Stimulated activated naive B cell treated with anti-CD40 and anti-IgM and Interleukin-4, amounts not matched to agents 10 μg/mL and 1 μg/mL and 100 μg/mL, for 72 hours (primary cell): ENCODE results near the gene TRAF1.
A peak's percentile ranks its signal among the peaks of the same experiment; 100 is the strongest.
"Not testable (repeated sequence)": the region's sequence is repeated elsewhere in the genome, so short reads cannot be mapped to it uniquely, and the experiment has no call there.

ENCODE experiments used
- ATAC-seq, 2 donors: fragments of 150-1000 bp; cut with Tn5 transposase; replicated peaks; 2 replicates each; pipeline ENCODE4 v1.10.0; 2021; ENCODE audit warnings: moderate library complexity in 1 of 2
- DNase-seq: peaks from one replicate; pipeline ENCODE4 v3.0.0; 2021
- H3K27ac Mint-ChIP-seq: one replicate; pipeline ENCODE4 v1.8.0; 2022; ENCODE audit warnings: mild to moderate bottlenecking, mixed read lengths
- H3K27me3 Mint-ChIP-seq, 2 donors: one replicate each; pipeline ENCODE4 v1.8.0; 2022; ENCODE audit warnings: mixed read lengths in 2 of 2
- H3K36me3 Mint-ChIP-seq, 2 donors: one replicate each; pipeline ENCODE4 v1.8.0; 2022; ENCODE audit warnings: mixed read lengths in 2 of 2, mild to moderate bottlenecking in 1 of 2
- H3K4me1 Mint-ChIP-seq, 2 donors: one replicate each; pipeline ENCODE4 v1.8.0; 2022; ENCODE audit warnings: mixed read lengths in 2 of 2, mild to moderate bottlenecking in 1 of 2
- H3K4me3 Mint-ChIP-seq, 2 donors: one replicate each; pipeline ENCODE4 v1.8.0; 2022; ENCODE audit warnings: mild to moderate bottlenecking in 2 of 2, mixed read lengths in 2 of 2, moderate library complexity in 1 of 2
- H3K9me3 Mint-ChIP-seq, 2 donors: one replicate each; pipeline ENCODE4 v1.8.0; 2022; ENCODE audit warnings: mixed read lengths in 2 of 2, mild to moderate bottlenecking in 1 of 2

The TRAF1 gene

GRCh38 chr9:120926397-120926928 is at the start of gene TRAF1:
TRAF1 (minus strand) TSS chr9:120926796; CDS start chr9:120926075, 721 bp downstream.
- H3K9me3 Mint-ChIP-seq: no peaks in the 10 kb centered on the region
- H3K27me3 Mint-ChIP-seq: no peaks in the 10 kb centered on the region
- H3K36me3 Mint-ChIP-seq: peaks cover 37 to 48% of the 10 kb centered on the region in 2 donors
- H3K27ac Mint-ChIP-seq: peak within 1 kb of the TSS; percentile 96
- peak; percentile 61 for DNase-seq
- peak; percentile 54 to 57 for ATAC-seq
- H3K4me3 Mint-ChIP-seq: peak within 1 kb of the TSS; percentile 89 to 96
- peaks cover 51 to 90% of the 10 kb centered on the region in 2 donors for H3K4me1 Mint-ChIP-seq

GRCh38 chr9:120974921-120975320 is 48.3 kb upstream of the TRAF1 start:
- Mint-ChIP-seq H3K27ac (no peak overlapping the region), H3K4me1 (peaks cover 5 to 12% of the 10 kb centered on the region in 2 donors), H3K4me3 (no peak overlapping the region), H3K36me3 (peaks cover 0 to 3% of the 10 kb centered on the region in 2 donors), H3K9me3 (no peaks in the 10 kb centered on the region), H3K27me3 (no peaks in the 10 kb centered on the region)
- DNase-seq (no peak), ATAC-seq (no peak)

- Mint-ChIP-seq H3K36me3 (peaks cover 0 to 7% of the 10 kb centered on the region in 2 donors), H3K4me1 (peaks cover 5 to 12% of the 10 kb centered on the region in 2 donors), H3K27me3 (no peaks in the 10 kb centered on the region), H3K27ac (no peak overlapping the region), H3K9me3 (no peaks in the 10 kb centered on the region), H3K4me3 (no peak overlapping the region)
- no peak for ATAC-seq
- DNase-seq: no peak
These were observed 47.6 kb upstream of the TRAF1 start for GRCh38 chr9:120974181-120974580.

GRCh38 chr9:120971938-120972337 is 45.3 kb upstream of the TRAF1 start:
- Mint-ChIP-seq H3K4me3 (no peak overlapping the region), H3K27ac (no peak overlapping the region)

GRCh38 chr9:120971471-120971870 is 44.9 kb upstream of the TRAF1 start:
- not testable (repeated sequence) for H3K4me3 Mint-ChIP-seq, H3K9me3 Mint-ChIP-seq, ATAC-seq, DNase-seq, H3K27ac Mint-ChIP-seq, H3K36me3 Mint-ChIP-seq, H3K27me3 Mint-ChIP-seq
- H3K4me1 Mint-ChIP-seq: peaks cover 5 to 12% of the 10 kb centered on the region in 2 donors

More at GRCh38 chr9:120971938-120972337, 45.3 kb upstream of the TRAF1 start:
- Mint-ChIP-seq H3K36me3 (peaks cover 2 to 4% of the 10 kb centered on the region in 2 donors), H3K9me3 (no peaks in the 10 kb centered on the region), H3K4me1 (peaks cover 5 to 12% of the 10 kb centered on the region in 2 donors), H3K27me3 (no peaks in the 10 kb centered on the region)
- ATAC-seq: peak; percentile 76 to 80
- no peak for DNase-seq

- H3K27me3 Mint-ChIP-seq: no peaks in the 10 kb centered on the region
- no peak for ATAC-seq
- no peaks in the 10 kb centered on the region for H3K9me3 Mint-ChIP-seq
- H3K27ac Mint-ChIP-seq: no peak overlapping the region
- no peak for DNase-seq
- peaks cover 5 to 12% of the 10 kb centered on the region in 2 donors for H3K4me1 Mint-ChIP-seq
- H3K36me3 Mint-ChIP-seq: peaks cover 2 to 4% of the 10 kb centered on the region in 2 donors
- H3K4me3 Mint-ChIP-seq: no peak overlapping the region
These were observed 43.6 kb upstream of the TRAF1 start for GRCh38 chr9:120970244-120970643.

- Mint-ChIP-seq H3K9me3 (no peaks in the 10 kb centered on the region), H3K36me3 (peaks cover 2 to 15% of the 10 kb centered on the region in 2 donors), H3K27me3 (no peaks in the 10 kb centered on the region), H3K4me1 (no peaks in the 10 kb centered on the region), H3K27ac (no peak overlapping the region), H3K4me3 (no peak overlapping the region)
- DNase-seq (no peak), ATAC-seq (no peak)
These were observed 39.4 kb upstream of the TRAF1 start for GRCh38 chr9:120966013-120966369.

- no peaks in the 10 kb centered on the region for H3K9me3 Mint-ChIP-seq
- no peak overlapping the region for H3K4me3 Mint-ChIP-seq
- no peaks in the 10 kb centered on the region for H3K4me1 Mint-ChIP-seq
- H3K27ac Mint-ChIP-seq: no peak overlapping the region
- H3K27me3 Mint-ChIP-seq: no peaks in the 10 kb centered on the region
- ATAC-seq (no peak), DNase-seq (no peak)
- H3K36me3 Mint-ChIP-seq: peaks cover 2 to 15% of the 10 kb centered on the region in 2 donors
These were observed 38.9 kb upstream of the TRAF1 start for GRCh38 chr9:120965344-120966012.

GRCh38 chr9:120961936-120962335 is 35.3 kb upstream of the TRAF1 start:
- Mint-ChIP-seq H3K36me3 (peaks cover 0 to 16% of the 10 kb centered on the region in 2 donors), H3K4me3 (no peak overlapping the region), H3K27me3 (no peaks in the 10 kb centered on the region), H3K4me1 (no peaks in the 10 kb centered on the region), H3K27ac (no peak overlapping the region), H3K9me3 (no peaks in the 10 kb centered on the region)
- DNase-seq: no peak
- no peak for ATAC-seq

- H3K4me3 Mint-ChIP-seq: no peak overlapping the region
- H3K9me3 Mint-ChIP-seq: no peaks in the 10 kb centered on the region
- H3K4me1 Mint-ChIP-seq: no peaks in the 10 kb centered on the region
- no peak overlapping the region for H3K27ac Mint-ChIP-seq
- DNase-seq (no peak), ATAC-seq (no peak)
- H3K36me3 Mint-ChIP-seq: peaks cover 0 to 20% of the 10 kb centered on the region in 2 donors
- no peaks in the 10 kb centered on the region for H3K27me3 Mint-ChIP-seq
These were observed 33.4 kb upstream of the TRAF1 start for GRCh38 chr9:120960001-120960400.

GRCh38 chr9:120956862-120957261 is 30.3 kb upstream of the TRAF1 start:
- Mint-ChIP-seq H3K4me3 (no peak overlapping the region), H3K4me1 (no peaks in the 10 kb centered on the region), H3K27me3 (no peaks in the 10 kb centered on the region), H3K36me3 (peaks cover 0 to 12% of the 10 kb centered on the region in 2 donors), H3K27ac (no peak overlapping the region), H3K9me3 (no peaks in the 10 kb centered on the region)
- no peak for ATAC-seq
- no peak for DNase-seq

GRCh38 chr9:120951960-120952618 is 25.5 kb upstream of the TRAF1 start:
- Mint-ChIP-seq H3K9me3 (no peaks in the 10 kb centered on the region), H3K27ac (no peak overlapping the region), H3K36me3 (peaks cover 0 to 4% of the 10 kb centered on the region in 2 donors), H3K27me3 (no peaks in the 10 kb centered on the region), H3K4me1 (no peaks in the 10 kb centered on the region), H3K4me3 (no peak overlapping the region)
- DNase-seq (no peak), ATAC-seq (no peak)

- H3K27ac Mint-ChIP-seq: no peak overlapping the region
- H3K4me1 Mint-ChIP-seq: no peaks in the 10 kb centered on the region
- H3K9me3 Mint-ChIP-seq: no peaks in the 10 kb centered on the region
- H3K27me3 Mint-ChIP-seq: no peaks in the 10 kb centered on the region
- no peak for ATAC-seq
- no peaks in the 10 kb centered on the region for H3K36me3 Mint-ChIP-seq
- DNase-seq: no peak
- H3K4me3 Mint-ChIP-seq: no peak overlapping the region
These were observed 24.1 kb upstream of the TRAF1 start for GRCh38 chr9:120950421-120951388.

GRCh38 chr9:120949290-120949689 is 22.7 kb upstream of the TRAF1 start:
- peaks cover 0 to 2% of the 10 kb centered on the region in 2 donors for H3K9me3 Mint-ChIP-seq
- H3K4me3 Mint-ChIP-seq: no peak overlapping the region
- no peaks in the 10 kb centered on the region for H3K27me3 Mint-ChIP-seq
- H3K4me1 Mint-ChIP-seq: peaks cover 6 to 10% of the 10 kb centered on the region in 2 donors
- H3K36me3 Mint-ChIP-seq: peaks cover 1 to 3% of the 10 kb centered on the region in 2 donors
- no peak overlapping the region for H3K27ac Mint-ChIP-seq
- DNase-seq: no peak
- no peak for ATAC-seq
